Stomach (tissue), 4 donors: ENCODE results near the gene C17orf107.

Experiments
- CTCF ChIP-seq, 7 experiments: fragments of 450-650 bp in 4 of 7; fragments of 200-600 bp in 3 of 7; sonication (generic) in 3 of 7; IDR thresholded peaks; one replicate each; pipeline ENCODE4 v1.5.1; 2016 to 2019; ENCODE audit warnings: antibody characterized with exemption in 7 of 7, control low read depth in 2 of 7, mild to moderate bottlenecking in 1 of 7
- POLR2A ChIP-seq, 4 donors: fragments of 450-650 bp; IDR thresholded peaks; one replicate each; pipeline ENCODE4 v1.6.1; 2016; ENCODE audit warnings: antibody characterized with exemption in 4 of 4, control low read depth in 2 of 4, mild to moderate bottlenecking in 1 of 4, moderate library complexity in 1 of 4
- POLR2AphosphoS5 ChIP-seq, 3 donors: sonication (generic); formaldehyde crosslinking; IDR thresholded peaks; one replicate each; pipeline ENCODE4 v1.6.1; 2016; ENCODE audit warnings: antibody characterized with exemption in 3 of 3

GRCh38 chr17:4946312-4946976 is 47.1 kb downstream of the C17orf107 start:
- TF ChIP-seq CTCF (IDR thresholded peaks at IDR 0.05) (no peak), POLR2A (IDR thresholded peaks at IDR 0.05) (no peak), POLR2AphosphoS5 (IDR thresholded peaks at IDR 0.05) (no peak)
